ENCODE data around the gene HOXB6.

- TF ChIP-seq CTCF (IDR thresholded peaks at IDR 0.05) (no peak), POLR2A (IDR thresholded peaks at IDR 0.05) (no peak)
Measured at GRCh38 chr17:48633266-48633677, 28.5 kb upstream of the HOXB6 start.
